ENCODE measurements around the gene DCST1. TPM values are rescaled to one million over a fixed set of nuclear protein-coding genes. Genes with fewer than 3 reads are reported as not detected.

Gene DCST1
- polyA plus RNA-seq, 3 donors from 2014 or later, result not detected

- Mint-ChIP-seq H3K4me1 (peaks cover 45 to 53% of the 10 kb centered on the region in 2 donors), H3K9me3 (peaks cover 0 to 3% (median 0%) of the 10 kb centered on the region in 6 donors), H3K27ac (peak overlapping the region in 3 of 6 donors; percentile 86 to 97 (median 88)), H3K27me3 (ENCODE audit: low read depth in 3 of 3) (peaks cover 24 to 45% (median 33%) of the 10 kb centered on the region in 3 donors), H3K4me3 (peak overlapping the region; percentile 93 to 98 (median 93)), H3K36me3 (no peaks in the 10 kb centered on the region)
- no peak for DNase-seq
Observed at GRCh38 chr1:155083865-155084721, 50.5 kb downstream of the DCST1 start.

- Mint-ChIP-seq H3K4me1 (peaks cover 36 to 45% of the 10 kb centered on the region in 2 donors), H3K9me3 (peaks cover 0 to 3% (median 0%) of the 10 kb centered on the region in 6 donors), H3K27ac (peak overlapping the region; percentile 86 to 97 (median 90)), H3K27me3 (ENCODE audit: low read depth in 3 of 3) (peaks cover 17 to 37% (median 26%) of the 10 kb centered on the region in 3 donors), H3K4me3 (peak overlapping the region; percentile 93 to 98 (median 93)), H3K36me3 (no peaks in the 10 kb centered on the region)
- peak; percentile 89 to 91 (median 90) for DNase-seq
Observed at GRCh38 chr1:155084722-155085503, 51.3 kb downstream of the DCST1 start.

- Mint-ChIP-seq H3K27ac (peak overlapping the region; percentile 86 to 97 (median 90)), H3K4me1 (peaks cover 36 to 42% of the 10 kb centered on the region in 2 donors), H3K27me3 (ENCODE audit: low read depth in 3 of 3) (peaks cover 16 to 37% (median 26%) of the 10 kb centered on the region in 3 donors)
Observed at GRCh38 chr1:155085504-155086127, 52.0 kb downstream of the DCST1 start.

GRCh38 chr1:155086128-155086741, 52.6 kb downstream of the DCST1 start:
- H3K27me3 Mint-ChIP-seq (ENCODE audit: low read depth in 3 of 3), result peaks cover 16 to 35% (median 23%) of the 10 kb centered on the region in 3 donors
- peaks cover 33 to 40% of the 10 kb centered on the region in 2 donors for H3K4me1 Mint-ChIP-seq
- H3K36me3 Mint-ChIP-seq, result no peaks in the 10 kb centered on the region
- DNase-seq, result peak; percentile 75 to 79 (median 79)
- peak overlapping the region; percentile 27 to 71 (median 51) for H3K4me3 Mint-ChIP-seq
- peak overlapping the region in 3 of 6 donors; percentile 28 to 62 (median 45) for H3K27ac Mint-ChIP-seq
- H3K9me3 Mint-ChIP-seq, result peaks cover 0 to 3% (median 0%) of the 10 kb centered on the region in 6 donors

More at GRCh38 chr1:155085504-155086127, 52.0 kb downstream of the DCST1 start:
- Mint-ChIP-seq H3K4me3 (peak overlapping the region; percentile 93 to 98 (median 93)), H3K9me3 (peaks cover 0 to 3% (median 0%) of the 10 kb centered on the region in 6 donors), H3K36me3 (no peaks in the 10 kb centered on the region)
- DNase-seq, result peak; percentile 40 to 50 (median 48)

- peak overlapping the region in 1 of 5 donors; percentile 5 for H3K4me3 Mint-ChIP-seq
- no peak overlapping the region for H3K27ac Mint-ChIP-seq
- no peak for DNase-seq
- H3K4me1 Mint-ChIP-seq, result peaks cover 29 to 36% of the 10 kb centered on the region in 2 donors
- no peaks in the 10 kb centered on the region for H3K36me3 Mint-ChIP-seq
- peaks cover 13 to 29% (median 21%) of the 10 kb centered on the region in 3 donors for H3K27me3 Mint-ChIP-seq (ENCODE audit: low read depth in 3 of 3)
- no peaks in the 10 kb centered on the region for H3K9me3 Mint-ChIP-seq
Observed at GRCh38 chr1:155086856-155087535, 53.4 kb downstream of the DCST1 start.

- Mint-ChIP-seq H3K9me3 (no peaks in the 10 kb centered on the region), H3K36me3 (no peaks in the 10 kb centered on the region), H3K4me3 (no peak overlapping the region), H3K27ac (no peak overlapping the region), H3K27me3 (ENCODE audit: low read depth in 3 of 3) (peaks cover 0 to 7% (median 5%) of the 10 kb centered on the region in 3 donors), H3K4me1 (peaks cover 1 to 5% of the 10 kb centered on the region in 2 donors)
- DNase-seq, result peak; percentile 68 to 75 (median 71)
Observed at GRCh38 chr1:155091071-155092051, 57.7 kb downstream of the DCST1 start.

DNA sequence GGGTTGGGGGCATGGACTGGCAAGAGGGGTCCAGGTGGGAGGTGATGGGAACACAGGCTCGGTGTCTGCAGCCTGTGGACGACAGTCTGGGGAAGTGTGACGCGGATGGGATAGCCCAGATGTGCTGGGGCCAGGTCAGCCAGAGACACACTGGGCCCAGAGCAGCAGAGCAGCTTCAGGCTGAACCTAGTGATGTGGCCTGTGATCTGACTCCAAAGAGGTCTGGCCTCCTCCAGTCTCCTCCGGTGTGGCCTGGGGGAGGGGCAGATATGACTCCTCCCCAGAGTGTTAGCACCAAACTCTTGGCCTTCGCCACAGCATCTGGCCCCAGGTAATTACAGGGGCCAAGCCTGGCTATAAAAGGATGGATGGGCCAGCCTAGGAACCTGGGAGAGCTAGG, 58.5 kb downstream of the DCST1 start:
- peaks cover 1 to 5% of the 10 kb centered on the region in 2 donors for H3K4me1 Mint-ChIP-seq
- H3K27ac Mint-ChIP-seq, result no peak overlapping the region
- no peaks in the 10 kb centered on the region for H3K9me3 Mint-ChIP-seq
- DNase-seq, result no peak
- no peaks in the 10 kb centered on the region for H3K36me3 Mint-ChIP-seq
- no peak overlapping the region for H3K4me3 Mint-ChIP-seq
- H3K27me3 Mint-ChIP-seq (ENCODE audit: low read depth in 3 of 3), result peaks cover 0 to 9% (median 8%) of the 10 kb centered on the region in 3 donors

GRCh38 chr1:155092641-155093040, 59.0 kb downstream of the DCST1 start:
- Mint-ChIP-seq H3K36me3 (no peaks in the 10 kb centered on the region), H3K4me3 (no peak overlapping the region), H3K27me3 (ENCODE audit: low read depth in 3 of 3) (peaks cover 0 to 7% (median 6%) of the 10 kb centered on the region in 3 donors), H3K27ac (no peak overlapping the region), H3K9me3 (no peaks in the 10 kb centered on the region), H3K4me1 (peaks cover 1 to 5% of the 10 kb centered on the region in 2 donors)
- no peak for DNase-seq

DNA sequence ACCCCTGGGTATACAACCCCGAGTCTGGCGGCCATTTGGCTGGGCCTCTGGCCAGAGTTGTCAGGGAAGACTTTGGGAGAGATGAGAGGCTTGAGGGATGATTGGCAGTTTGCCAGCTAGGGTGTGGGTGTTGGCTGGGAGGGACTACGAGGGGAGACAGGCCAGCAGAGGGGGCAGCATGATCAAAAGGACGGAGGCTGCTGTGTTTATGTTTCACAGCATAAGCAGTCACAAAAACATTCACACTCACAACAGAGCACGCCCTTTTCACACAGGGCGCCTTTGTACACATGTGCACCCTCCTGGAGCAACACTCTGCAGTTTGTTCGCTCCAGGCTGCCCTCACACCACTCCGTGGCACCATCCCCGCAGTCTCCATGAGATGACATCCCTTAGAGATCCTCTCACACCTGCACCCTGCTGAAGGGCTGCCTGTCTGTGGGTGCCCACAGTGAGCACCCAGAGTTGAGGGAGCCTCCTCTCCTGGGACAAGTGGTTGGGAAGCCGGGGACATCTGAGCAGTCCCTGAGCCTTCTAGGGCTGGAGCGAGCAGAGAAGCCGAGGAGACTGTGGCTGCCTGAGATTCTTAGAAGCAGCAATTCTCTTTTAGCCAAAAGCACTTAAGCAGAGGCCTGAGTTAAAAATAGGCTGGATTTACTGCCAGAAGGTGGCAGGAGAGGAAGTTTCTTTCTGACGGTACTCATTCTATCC, 60.4 kb downstream of the DCST1 start:
- peaks cover 0 to 7% (median 6%) of the 10 kb centered on the region in 3 donors for H3K27me3 Mint-ChIP-seq (ENCODE audit: low read depth in 3 of 3)
- H3K4me1 Mint-ChIP-seq, result peaks cover 1 to 5% of the 10 kb centered on the region in 2 donors
- no peak overlapping the region for H3K4me3 Mint-ChIP-seq
- H3K27ac Mint-ChIP-seq, result no peak overlapping the region
- no peaks in the 10 kb centered on the region for H3K9me3 Mint-ChIP-seq
- no peak for DNase-seq
- H3K36me3 Mint-ChIP-seq, result no peaks in the 10 kb centered on the region

GRCh38 chr1:155094622-155094948, 61.0 kb downstream of the DCST1 start:
- no peak overlapping the region for H3K27ac Mint-ChIP-seq
- no peaks in the 10 kb centered on the region for H3K9me3 Mint-ChIP-seq
- H3K36me3 Mint-ChIP-seq, result no peaks in the 10 kb centered on the region
- no peak for DNase-seq
- H3K27me3 Mint-ChIP-seq (ENCODE audit: low read depth in 3 of 3), result peaks cover 0 to 7% (median 6%) of the 10 kb centered on the region in 3 donors
- peaks cover 1 to 5% of the 10 kb centered on the region in 2 donors for H3K4me1 Mint-ChIP-seq
- no peak overlapping the region for H3K4me3 Mint-ChIP-seq

DNA sequence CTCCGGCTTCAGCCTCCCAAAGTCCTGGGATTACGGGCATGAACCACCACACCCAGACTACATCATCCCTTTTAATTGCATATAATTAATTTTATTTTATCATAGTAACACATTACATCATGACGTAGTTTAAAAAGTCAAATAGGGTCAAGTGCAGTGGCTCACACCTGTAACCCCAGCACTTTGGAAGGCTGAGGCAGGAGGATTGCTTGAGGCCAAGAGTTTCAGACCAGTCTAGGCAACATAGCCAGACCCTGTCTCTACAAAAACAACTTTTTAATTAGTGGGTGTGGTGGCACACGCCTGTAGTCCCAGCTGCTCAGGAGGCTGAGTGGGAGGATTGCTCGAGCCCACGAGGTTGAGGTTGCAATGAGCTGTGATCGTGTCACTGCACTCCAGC, 65.7 kb downstream of the DCST1 start:
- Mint-ChIP-seq H3K4me3 (no peak overlapping the region), H3K27ac (no peak overlapping the region), H3K9me3 (no peaks in the 10 kb centered on the region), H3K27me3 (ENCODE audit: low read depth in 3 of 3) (peaks cover 4 to 7% (median 4%) of the 10 kb centered on the region in 3 donors), H3K4me1 (no peaks in the 10 kb centered on the region), H3K36me3 (no peaks in the 10 kb centered on the region)
- no peak for DNase-seq
